SK-N-SH (cell line): ENCODE data around the gene OGDH. TPM values are rescaled to one million over a fixed set of nuclear protein-coding genes. Genes with fewer than 3 reads are reported as not detected.
"Not testable (repeated sequence)": the region's sequence is repeated elsewhere in the genome, so short reads cannot be mapped to it uniquely, and the experiment has no call there.

Source experiments
- CTCF ChIA-PET: fragments of 300-600, 350-600 bp; formaldehyde crosslinking; extraction: SDS; loops from one replicate; lab custom pipeline; 2021; lab: Yijun Ruan, JAX
- POLR2A ChIA-PET: fragments of 350-600 bp; sonication (Branson Sonifier 250); formaldehyde crosslinking; extraction: SDS; loops from one replicate; lab custom pipeline; 2020; ENCODE audit warnings: antibody characterized with exemption, inconsistent platforms; lab: Yijun Ruan, JAX
- DNase-seq: peaks from one replicate; pipeline ENCODE4 v3.0.0; 2012
- H2AFZ ChIP-seq: fragments of 200-600 bp; sonication (generic); 2 replicates; pipeline ENCODE4 v1.8.1; 2016; ENCODE audit warnings: antibody characterized with exemption, mild to moderate bottlenecking, low read depth
- H3F3A ChIP-seq: fragments of 200-600 bp; sonication (generic); replicated peaks from 2 replicates; pipeline ENCODE3; 2016; ENCODE audit warnings: antibody characterized with exemption, mild to moderate bottlenecking; ENCODE audit not compliant: insufficient read depth
- H3K27ac ChIP-seq, 2 experiments: fragments of 200-500 bp in 1 of 2; fragments of 200-600 bp in 1 of 2; sonication (Bioruptor generic) in 1 of 2; sonication (generic), shearing (Covaris generic) in 1 of 2; 2 replicates each; pipeline versions ENCODE4 v1.5.1 to v1.6.1; 2014 to 2016; ENCODE audit warnings: low read depth in 2 of 2, inconsistent platforms in 1 of 2, low read length in 1 of 2, mild to moderate bottlenecking in 1 of 2, mixed read lengths in 1 of 2
- H3K27me3 ChIP-seq: fragments of 200-600 bp; sonication (generic), shearing (Covaris generic); 2 replicates; pipeline ENCODE4 v1.6.1; 2016; ENCODE audit warnings: mixed run types; ENCODE audit not compliant: insufficient read depth
- H3K36me3 ChIP-seq, 2 experiments: fragments of 200-500 bp in 1 of 2; fragments of 200-600 bp in 1 of 2; sonication (Bioruptor generic) in 1 of 2; sonication (generic) in 1 of 2; replicated peaks in 1 of 2; 2 replicates each; pipeline versions ENCODE3 to v1.5.1; 2014 to 2016; ENCODE audit warnings: low read length in 1 of 2, mild to moderate bottlenecking in 1 of 2; ENCODE audit not compliant: insufficient read depth in 2 of 2, control insufficient read depth in 1 of 2
- H3K4me1 ChIP-seq, 2 experiments: fragments of 200-500 bp in 1 of 2; fragments of 200-600 bp in 1 of 2; sonication (Bioruptor generic) in 1 of 2; sonication (generic), shearing (Covaris generic) in 1 of 2; 2 replicates each; pipeline versions ENCODE4 v1.5.1 to v1.6.1; 2014 to 2016; ENCODE audit warnings: low read depth in 1 of 2, low read length in 1 of 2, mixed run types in 1 of 2; ENCODE audit not compliant: insufficient read depth in 2 of 2, control insufficient read depth in 1 of 2
- H3K4me2 ChIP-seq: fragments of 200-600 bp; sonication (generic), shearing (Covaris generic); 2 replicates; pipeline ENCODE4 v1.6.1; 2017; ENCODE audit warnings: mixed run types
- H3K4me3 ChIP-seq, 2 experiments: fragments of 200-500 bp in 1 of 2; fragments of 200-600 bp in 1 of 2; sonication (Bioruptor generic) in 1 of 2; sonication (generic), shearing (Covaris generic) in 1 of 2; 2 replicates each; pipeline versions ENCODE4 v1.5.1 to v1.8.1; 2014 to 2016; ENCODE audit warnings: low read depth in 2 of 2, inconsistent platforms in 1 of 2, low read length in 1 of 2, mild to moderate bottlenecking in 1 of 2, mixed read lengths in 1 of 2, moderate library complexity in 1 of 2
- H3K79me2 ChIP-seq: fragments of 200-600 bp; sonication (generic); 2 replicates; pipeline ENCODE4 v1.8.1; 2017; ENCODE audit warnings: mild to moderate bottlenecking; ENCODE audit not compliant: insufficient read depth
- H3K9ac ChIP-seq: fragments of 200-600 bp; sonication (generic); 2 replicates; pipeline ENCODE4 v1.6.1; 2017; ENCODE audit warnings: mixed run types
- H3K9me2 ChIP-seq: fragments of 200-600 bp; sonication (generic); 2 replicates; pipeline ENCODE4 v1.6.1; 2017; ENCODE audit warnings: mixed run types
- H3K9me3 ChIP-seq: fragments of 200-600 bp; sonication (generic); 2 replicates; pipeline ENCODE4 v1.6.1; 2017; ENCODE audit warnings: mixed run types, mild to moderate bottlenecking, moderate library complexity
- H4K20me1 ChIP-seq: fragments of 200-600 bp; sonication (generic); 2 replicates; pipeline ENCODE4 v1.6.1; 2017; ENCODE audit warnings: mild to moderate bottlenecking, mixed run types; ENCODE audit not compliant: insufficient read depth
- CHD2 ChIP-seq: fragments of 150-350 bp; IDR thresholded peaks from 2 replicates; pipeline ENCODE4 v1.6.1; 2018; ENCODE audit warnings: low read length; ENCODE audit not compliant: partially characterized antibody
- ELF1 ChIP-seq: IDR thresholded peaks from 2 replicates; pipeline ENCODE4 v1.4.0; 2012
- FOXJ3 ChIP-seq: sonication (generic); formaldehyde crosslinking; IDR thresholded peaks from 2 replicates; pipeline ENCODE4 v1.5.1; 2020; ENCODE audit warnings: mild to moderate bottlenecking, missing genetic modification reagents
- FOXM1 ChIP-seq: IDR thresholded peaks from 2 replicates; pipeline ENCODE4 v1.4.0; 2012; ENCODE audit warnings: low read depth, mild to moderate bottlenecking
- GABPA ChIP-seq: IDR thresholded peaks from 2 replicates; pipeline ENCODE4 v1.4.0; 2012; ENCODE audit warnings: low read depth, mild to moderate bottlenecking
- NRF1 ChIP-seq: IDR thresholded peaks from 2 replicates; pipeline ENCODE4 v1.6.1; 2012; ENCODE audit warnings: low read depth, mild to moderate bottlenecking, low read length
- PBX3 ChIP-seq: IDR thresholded peaks from 2 replicates; pipeline ENCODE4; 2012
- POLR2AphosphoS5 ChIP-seq: IDR thresholded peaks from 2 replicates; pipeline ENCODE4 v1.6.1; 2012; ENCODE audit warnings: low read depth, low read length
- RCOR1 ChIP-seq: fragments of 150-350 bp; IDR thresholded peaks from 2 replicates; pipeline ENCODE4 v1.6.1; 2017; ENCODE audit warnings: antibody characterized with exemption, low read length
- RFX5 ChIP-seq: IDR thresholded peaks from 2 replicates; pipeline ENCODE4 v1.6.1; 2012; ENCODE audit warnings: mild to moderate bottlenecking, improper control_type of control experiment, low read length
- SMC3 ChIP-seq: IDR thresholded peaks from 2 replicates; pipeline ENCODE4 v1.6.1; 2012; ENCODE audit warnings: low read depth, low read length, improper control_type of control experiment
- TCF12 ChIP-seq: IDR thresholded peaks from 2 replicates; pipeline ENCODE4 v1.4.0; 2012
- TEAD4 ChIP-seq: IDR thresholded peaks from 2 replicates; pipeline ENCODE4 v1.4.0; 2012; ENCODE audit warnings: mild to moderate bottlenecking, borderline replicate concordance; ENCODE audit not compliant: insufficient read depth
- YY1 ChIP-seq: IDR thresholded peaks from 2 replicates; pipeline ENCODE4 v1.4.0; 2012; ENCODE audit warnings: low read depth, mild to moderate bottlenecking
- WGBS: methylation state at CpG from one replicate; pipeline ENCODE4 v1.1.6; 2017; ENCODE audit warnings: low lambda C conversion rate; 5-methylcytosine and 5-hydroxymethylcytosine counted together
- polyA plus RNA-seq, 3 experiments: library from polyadenylated mRNA; depleted of rRNA; stranded (reverse); fragments of >200 nt; gene quantifications; 2 replicates each; pipeline ENCODE4 v1.2.3, GENCODE V29; 2012

OGDH gene
- polyA plus RNA-seq, 1 of the 3 experiments (the other 2 are of a cell fraction) = 69.4 TPM

- no peak overlapping the region for H3K27ac ChIP-seq
- POLR2A ChIA-PET = no interaction called here
- H3K79me2 ChIP-seq = no peaks in the 10 kb centered on the region
- no peak overlapping the region for H3K9ac ChIP-seq
- no peak overlapping the region for H3K4me2 ChIP-seq
- H3F3A ChIP-seq = peaks cover 2% of the 10 kb centered on the region
- no peak overlapping the region for H2AFZ ChIP-seq
- CTCF ChIA-PET = no interaction called here
- H3K36me3 ChIP-seq = peaks cover 39 to 45% of the 10 kb centered on the region in 2 experiments
- no peak for DNase-seq
- H3K9me3 ChIP-seq = no peaks in the 10 kb centered on the region
- TF ChIP-seq NRF1 (no peak), RFX5 (no peak), YY1 (no peak), FOXJ3 (CRISPR knock-in tag) (no peak), TCF12 (no peak), PBX3 (no peak), POLR2AphosphoS5 (no peak), ELF1 (no peak)
- no peaks in the 10 kb centered on the region for H4K20me1 ChIP-seq
- H3K9me2 ChIP-seq = no peaks in the 10 kb centered on the region
- 96% methylated on average over 9 of the region's 13 CpGs for WGBS
- H3K4me3 ChIP-seq = no peak overlapping the region
- H3K4me1 ChIP-seq = 0 out of 4 replicates have a peak, but pooled peaks cover 0 to 3% of the 10 kb centered on the region in 2 experiments
- no peaks in the 10 kb centered on the region for H3K27me3 ChIP-seq
These were observed 91.7 kb downstream of the OGDH start for GRCh38 chr7:44698046-44698580.

DNA sequence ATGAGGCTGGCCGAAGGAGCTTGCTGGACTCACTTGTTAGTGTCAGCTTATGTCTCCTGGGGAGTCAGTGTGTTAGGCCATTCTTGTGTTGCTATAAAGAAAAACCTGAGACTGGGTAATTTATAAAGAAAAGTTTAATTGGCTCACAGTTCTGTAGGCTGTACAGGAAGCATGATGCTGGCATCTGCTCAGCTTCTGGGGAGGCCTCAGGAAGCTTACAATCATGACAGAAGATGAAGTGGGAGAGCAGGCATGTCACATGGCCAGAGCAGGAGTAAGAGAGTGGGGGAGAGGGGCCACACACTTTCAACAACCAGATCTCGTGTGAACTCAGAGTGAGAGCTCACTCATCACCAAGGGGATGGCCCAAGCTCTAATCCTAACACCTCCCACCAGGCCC, 93.2 kb downstream of the OGDH start:
- H3K9ac ChIP-seq, H3K9me2 ChIP-seq, H3K4me2 ChIP-seq, POLR2A ChIA-PET, H3K9me3 ChIP-seq, DNase-seq, H4K20me1 ChIP-seq, H3K4me1 ChIP-seq, H2AFZ ChIP-seq, CTCF ChIA-PET, H3K27ac ChIP-seq, H3K79me2 ChIP-seq, H3K4me3 ChIP-seq, H3F3A ChIP-seq, H3K27me3 ChIP-seq: not testable (repeated sequence)
- peaks cover 29 to 59% of the 10 kb centered on the region in 2 experiments for H3K36me3 ChIP-seq
- WGBS = 100% methylated on average over 2 of the region's 2 CpGs

GRCh38 chr7:44700322-44700721, 93.9 kb downstream of the OGDH start:
- CTCF ChIA-PET = no interaction called here

DNA sequence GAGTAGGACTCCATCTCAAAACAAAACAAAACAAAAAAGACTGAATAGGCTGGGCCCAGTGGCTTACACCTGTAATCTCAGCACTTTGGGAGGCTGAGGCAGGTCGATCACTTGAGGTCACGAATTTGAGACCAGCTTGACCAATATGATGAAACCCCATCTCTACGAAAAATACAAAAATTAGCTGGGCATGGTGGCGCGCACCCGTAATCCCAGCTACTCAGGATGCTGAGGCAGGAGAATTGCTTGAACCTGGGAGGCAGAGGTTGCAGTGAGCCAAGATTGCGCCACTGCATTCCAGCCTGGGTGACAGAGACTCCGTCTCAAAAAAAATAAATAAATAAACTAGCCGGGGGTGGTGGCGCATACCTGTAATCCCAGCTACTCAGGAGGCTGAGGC, 97.0 kb downstream of the OGDH start:
- H2AFZ ChIP-seq, H3K4me3 ChIP-seq, H3K27me3 ChIP-seq, H3K27ac ChIP-seq, H3F3A ChIP-seq, H4K20me1 ChIP-seq, H3K4me2 ChIP-seq, CTCF ChIA-PET, POLR2A ChIA-PET, H3K79me2 ChIP-seq, H3K9me3 ChIP-seq, H3K4me1 ChIP-seq, H3K9me2 ChIP-seq, DNase-seq, H3K9ac ChIP-seq: not testable (repeated sequence)
- WGBS = 97% methylated on average over 10 of the region's 10 CpGs
- peaks cover 16 to 37% of the 10 kb centered on the region in 2 experiments for H3K36me3 ChIP-seq

More at GRCh38 chr7:44700322-44700721, 93.9 kb downstream of the OGDH start:
- Histone ChIP-seq H3F3A (peaks cover 9% of the 10 kb centered on the region), H3K9ac (no peak overlapping the region), H2AFZ (no peak overlapping the region), H3K9me2 (no peaks in the 10 kb centered on the region), H3K9me3 (peaks cover 4% of the 10 kb centered on the region; the same call in 1 of the 2 replicates), H3K4me3 (no peak overlapping the region), H3K27ac (no peak overlapping the region), H4K20me1 (no peaks in the 10 kb centered on the region), H3K36me3 (peaks cover 29 to 60% of the 10 kb centered on the region in 2 experiments), H3K79me2 (no peaks in the 10 kb centered on the region), H3K27me3 (no peaks in the 10 kb centered on the region), H3K4me1 (no peaks in the 10 kb centered on the region), H3K4me2 (no peak overlapping the region)
- POLR2A ChIA-PET = no interaction called here
- WGBS = 88% methylated on average over 8 of the region's 8 CpGs
- TF ChIP-seq GABPA (no peak), ELF1 (no peak), SMC3 (no peak), FOXM1 (no peak), RCOR1 (no peak), TEAD4 (no peak), CHD2 (no peak)
- DNase-seq = no peak
